BLaER1 (cell line): Measurements from ENCODE around the gene SEMA7A.

Source experiments
- H3K27ac ChIP-seq: shearing (Covaris generic); formaldehyde crosslinking; 2 replicates; pipeline ENCODE4 v1.8.1; 2022
- H3K27me3 ChIP-seq: shearing (Covaris generic); formaldehyde crosslinking; 2 replicates; pipeline ENCODE4 v1.8.1; 2022
- H3K36me3 ChIP-seq: shearing (Covaris generic); formaldehyde crosslinking; 2 replicates; pipeline ENCODE4 v1.8.1; 2022
- H3K4me1 ChIP-seq: shearing (Covaris generic); formaldehyde crosslinking; 2 replicates; pipeline ENCODE4 v1.8.1; 2022
- H3K4me2 ChIP-seq: shearing (Covaris generic); formaldehyde crosslinking; 2 replicates; pipeline ENCODE4 v1.8.1; 2022
- H3K4me3 ChIP-seq: shearing (Covaris generic); formaldehyde crosslinking; 2 replicates; pipeline ENCODE4 v1.8.1; 2022
- H3K9ac ChIP-seq: shearing (Covaris generic); formaldehyde crosslinking; 2 replicates; pipeline ENCODE4 v1.8.1; 2022
- H3K9me3 ChIP-seq: shearing (Covaris generic); formaldehyde crosslinking; 2 replicates; pipeline ENCODE4 v1.8.1; 2022
- H4K20me1 ChIP-seq: shearing (Covaris generic); formaldehyde crosslinking; 2 replicates; pipeline ENCODE4 v1.8.1; 2022
- Cebpa-rat ChIP-seq: shearing (Covaris generic); IDR thresholded peaks from 2 replicates; pipeline ENCODE4 v1.8.1; 2022

The SEMA7A gene

DNA sequence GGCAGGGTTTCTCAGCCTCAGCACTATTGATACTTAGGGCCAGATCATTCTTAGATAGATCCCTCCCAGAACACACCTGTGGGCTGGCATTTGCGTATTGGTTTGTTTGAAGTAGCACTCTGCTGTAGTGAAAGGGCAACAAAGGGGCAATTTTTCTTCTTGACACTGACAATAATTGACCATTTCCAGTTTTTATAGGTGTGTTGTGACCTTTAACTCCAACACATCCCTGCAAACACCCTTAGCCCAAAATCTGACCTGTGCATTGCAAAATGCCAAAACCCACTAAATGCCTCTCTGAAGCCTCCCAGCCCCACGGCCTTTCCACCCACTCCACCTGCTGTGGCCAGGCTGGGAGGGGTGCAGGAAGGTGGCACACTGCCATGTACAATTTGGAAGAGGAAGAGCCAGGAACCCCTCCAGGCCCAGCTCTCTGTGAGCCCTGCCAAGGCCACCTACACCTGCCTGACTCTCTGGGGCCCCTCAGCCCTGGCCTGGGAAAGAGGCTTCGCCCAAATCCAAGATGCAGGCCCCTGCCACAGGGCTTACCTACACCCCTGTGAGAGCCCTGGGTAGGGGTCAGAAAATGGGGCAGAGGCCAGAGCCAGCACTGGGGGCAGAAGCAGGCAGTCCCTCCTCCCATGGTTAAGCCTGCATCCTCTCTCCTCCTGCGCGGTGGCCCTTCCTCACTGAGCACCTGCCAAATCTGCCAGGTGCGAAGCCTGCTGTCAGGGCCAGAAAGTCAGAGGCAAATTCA lies 56.8 kb downstream of the SEMA7A start:
- Histone ChIP-seq H3K36me3 (no peaks in the 10 kb centered on the region), H3K9me3 (no peaks in the 10 kb centered on the region), H4K20me1 (peaks cover 5% of the 10 kb centered on the region; the same call in 1 of the 2 replicates), H3K4me2 (no peak overlapping the region), H3K9ac (no peak overlapping the region), H3K27me3 (no peaks in the 10 kb centered on the region), H3K4me3 (no peak overlapping the region), H3K4me1 (peaks cover 35% of the 10 kb centered on the region), H3K27ac (no peak overlapping the region)
- no peak for TF ChIP-seq Cebpa-rat

DNA sequence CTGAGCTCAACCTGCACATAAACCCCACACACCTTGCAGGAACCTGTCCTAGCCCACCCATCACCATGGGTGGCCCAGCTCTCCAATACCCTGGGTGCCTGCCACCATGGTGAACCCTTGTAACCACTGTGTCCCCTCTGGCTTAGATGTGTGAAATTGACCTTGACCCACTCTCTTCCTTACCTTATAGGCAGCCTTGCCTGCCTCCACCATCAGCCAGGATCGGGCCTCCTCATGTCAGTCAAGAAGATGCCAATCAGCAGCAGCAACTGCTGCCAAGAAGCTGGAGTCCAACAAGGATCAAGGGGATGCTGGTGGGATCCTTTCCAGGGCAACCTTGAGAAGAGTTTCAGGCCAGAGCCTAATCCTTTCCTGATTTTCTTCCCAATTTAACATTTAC lies 57.5 kb downstream of the SEMA7A start:
- H3K4me3 ChIP-seq = no peak overlapping the region
- no peaks in the 10 kb centered on the region for H3K27me3 ChIP-seq
- H4K20me1 ChIP-seq = peaks cover 5% of the 10 kb centered on the region; the same call in 1 of the 2 replicates
- TF ChIP-seq Cebpa-rat = no peak
- H3K36me3 ChIP-seq = no peaks in the 10 kb centered on the region
- no peak overlapping the region for H3K4me2 ChIP-seq
- no peak overlapping the region for H3K9ac ChIP-seq
- no peak overlapping the region for H3K27ac ChIP-seq
- H3K4me1 ChIP-seq = peaks cover 35% of the 10 kb centered on the region
- no peaks in the 10 kb centered on the region for H3K9me3 ChIP-seq

DNA sequence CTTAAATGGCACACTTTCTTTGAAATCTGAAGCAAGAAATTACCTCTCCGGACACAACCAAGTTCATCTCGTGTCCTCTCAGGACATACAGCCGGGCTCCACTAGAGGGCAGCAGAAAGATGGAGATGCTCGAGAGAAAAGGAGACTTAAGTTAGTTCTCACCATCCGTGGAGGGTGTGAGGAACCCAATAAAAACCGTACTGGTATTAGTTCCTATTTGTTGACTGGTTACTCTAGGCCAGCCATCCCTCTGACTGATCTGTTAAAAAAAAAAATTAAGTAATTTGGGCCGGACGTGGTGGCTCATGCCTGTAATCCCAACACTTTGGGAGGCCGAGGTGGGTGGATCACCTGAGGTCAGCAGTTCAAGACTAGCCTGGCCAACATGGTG lies 58.5 kb downstream of the SEMA7A start:
- Histone ChIP-seq H3K4me2 (peak overlapping the region; percentile 98), H3K4me3 (no peak overlapping the region)

DNA sequence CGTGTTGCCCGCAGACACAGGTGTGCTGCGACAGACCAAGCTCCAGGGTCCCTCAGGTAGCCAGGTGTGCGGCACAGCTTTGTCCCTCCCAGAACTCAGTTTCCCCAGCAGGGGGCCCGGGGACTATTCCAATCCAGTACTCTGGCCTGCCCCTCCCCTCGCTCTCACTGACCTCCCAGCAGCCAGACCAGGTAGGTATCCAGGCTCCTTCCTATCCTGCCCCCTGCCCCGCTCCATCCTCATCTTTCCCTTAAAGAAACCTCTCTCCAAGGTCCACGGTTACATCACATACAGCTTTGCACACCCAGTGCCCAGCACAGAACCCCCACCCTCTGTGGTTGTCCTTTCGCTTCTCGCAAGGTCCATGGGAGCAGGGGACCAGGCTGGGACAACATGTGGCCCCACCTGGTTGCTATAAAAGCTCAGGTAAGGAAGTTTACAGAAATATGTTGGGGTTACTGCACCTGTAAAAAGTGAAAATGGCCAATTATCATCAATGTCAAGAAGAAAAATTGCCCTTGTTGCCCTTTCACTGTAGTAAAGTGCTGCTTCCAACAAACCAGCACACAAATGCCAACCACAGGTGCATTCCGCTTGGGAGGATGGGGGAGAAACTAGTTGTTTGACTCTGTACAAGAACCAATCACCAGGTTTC lies 59.0 kb downstream of the SEMA7A start:
- Histone ChIP-seq H3K27ac (no peak overlapping the region), H3K9me3 (no peaks in the 10 kb centered on the region)

More for the DNA sequence above, 58.5 kb downstream of the SEMA7A start:
- H3K4me1 ChIP-seq = peaks cover 35% of the 10 kb centered on the region
- no peaks in the 10 kb centered on the region for H3K36me3 ChIP-seq
- H3K27me3 ChIP-seq = no peaks in the 10 kb centered on the region
- peaks cover 5% of the 10 kb centered on the region; the same call in 1 of the 2 replicates for H4K20me1 ChIP-seq
- H3K9ac ChIP-seq = no peak overlapping the region
- TF ChIP-seq Cebpa-rat = no peak
- no peak overlapping the region for H3K27ac ChIP-seq
- no peaks in the 10 kb centered on the region for H3K9me3 ChIP-seq

DNA sequence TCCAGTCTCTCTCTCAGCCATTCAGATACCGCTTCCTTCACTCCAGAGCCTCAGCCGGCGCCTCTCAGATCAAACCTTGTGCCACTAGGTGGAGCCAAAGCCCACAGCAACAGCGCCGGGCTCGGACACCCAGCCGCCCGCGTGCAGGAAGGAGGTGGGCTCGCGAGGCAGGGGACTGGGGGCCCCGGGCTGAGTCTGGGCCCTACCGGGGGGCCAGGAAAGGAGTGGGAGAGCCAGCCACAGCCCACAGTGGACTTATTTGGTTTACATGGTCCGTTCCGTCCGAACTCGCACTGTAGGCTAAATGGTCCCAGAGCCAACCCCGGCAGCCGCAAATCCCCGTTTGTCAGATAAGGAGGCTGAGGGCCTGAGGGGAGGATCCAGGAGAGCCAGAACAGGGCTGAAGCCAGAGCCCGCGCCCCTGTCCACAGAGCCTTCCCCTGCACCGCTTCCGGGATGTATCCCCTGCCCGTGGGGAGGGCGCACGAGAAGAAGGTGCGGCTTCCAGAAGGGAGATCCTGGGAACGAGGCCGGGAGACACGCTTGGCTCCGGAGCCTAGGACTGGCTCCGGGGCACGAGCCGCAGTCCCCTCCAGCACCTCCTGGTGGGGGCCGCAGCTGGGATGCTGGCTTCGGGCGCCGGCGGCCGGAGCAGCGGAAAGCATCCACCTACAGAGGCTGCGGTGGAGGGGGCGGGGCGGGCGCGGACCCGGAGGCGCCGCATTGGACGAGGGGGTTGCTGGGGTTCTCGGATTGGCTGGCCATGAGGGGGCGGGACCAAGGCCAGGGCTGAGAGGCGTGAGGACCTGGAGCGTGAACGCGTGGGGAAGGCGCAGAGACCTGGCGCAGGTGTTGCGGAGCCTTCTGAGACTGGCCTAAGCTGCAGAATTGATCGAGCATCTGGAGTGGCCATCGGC lies 59.8 kb downstream of the SEMA7A start:
- Histone ChIP-seq H3K27ac (peak overlapping the region; percentile 61; the same call in 1 of the 2 replicates), H3K4me1 (peaks cover 26% of the 10 kb centered on the region), H3K4me2 (peak overlapping the region; percentile 98), H3K36me3 (no peaks in the 10 kb centered on the region), H3K9ac (peak overlapping the region; percentile 67; the same call in 1 of the 2 replicates), H3K9me3 (no peaks in the 10 kb centered on the region), H3K4me3 (peak overlapping the region; percentile 72), H4K20me1 (peaks cover 5% of the 10 kb centered on the region; the same call in 1 of the 2 replicates), H3K27me3 (no peaks in the 10 kb centered on the region)
- TF ChIP-seq Cebpa-rat = no peak

More for the DNA sequence above, 59.0 kb downstream of the SEMA7A start:
- peaks cover 5% of the 10 kb centered on the region; the same call in 1 of the 2 replicates for H4K20me1 ChIP-seq
- peak overlapping the region; percentile 67; the same call in 1 of the 2 replicates for H3K9ac ChIP-seq
- H3K4me1 ChIP-seq = peaks cover 34% of the 10 kb centered on the region
- TF ChIP-seq Cebpa-rat = no peak
- peak overlapping the region; percentile 98 for H3K4me2 ChIP-seq
- no peaks in the 10 kb centered on the region for H3K27me3 ChIP-seq
- no peaks in the 10 kb centered on the region for H3K36me3 ChIP-seq
- peak overlapping the region; percentile 72 for H3K4me3 ChIP-seq

DNA sequence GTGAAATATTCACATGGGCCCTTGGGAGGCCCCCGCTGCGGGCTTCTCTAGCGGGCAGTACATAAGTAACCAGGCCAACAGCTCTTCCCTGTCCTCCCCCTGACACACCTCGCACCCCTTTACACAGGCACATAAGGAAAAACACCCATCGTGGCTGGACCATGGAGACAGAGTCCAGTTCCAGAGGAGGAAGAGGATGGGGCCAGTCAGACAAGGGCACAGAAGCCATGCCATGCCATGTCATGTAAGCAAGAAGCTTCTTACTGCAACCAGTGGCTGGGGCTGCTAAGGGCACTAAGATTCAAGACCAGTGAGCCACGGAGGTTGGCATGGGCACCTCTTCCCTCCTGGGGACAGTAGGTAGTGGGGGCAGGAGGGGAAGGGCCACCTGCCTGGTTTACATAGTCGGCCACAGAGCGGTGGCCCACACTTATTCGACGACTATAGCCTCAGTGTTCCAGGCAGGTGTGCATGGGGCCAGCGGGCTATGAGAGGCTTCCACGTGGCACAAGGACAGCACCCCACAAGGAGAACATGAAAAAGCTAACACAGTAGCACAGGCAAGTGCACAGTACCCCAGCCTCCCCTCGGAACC lies 60.6 kb downstream of the SEMA7A start:
- Histone ChIP-seq H3K9ac (no peak overlapping the region; the same call in 1 of the 2 replicates), H3K4me3 (no peak overlapping the region), H3K4me1 (peaks cover 18% of the 10 kb centered on the region), H3K4me2 (peak overlapping the region; percentile 98), H4K20me1 (peaks cover 5% of the 10 kb centered on the region; the same call in 1 of the 2 replicates), H3K36me3 (no peaks in the 10 kb centered on the region), H3K27me3 (no peaks in the 10 kb centered on the region), H3K9me3 (no peaks in the 10 kb centered on the region), H3K27ac (no peak overlapping the region)
- no peak for TF ChIP-seq Cebpa-rat

DNA sequence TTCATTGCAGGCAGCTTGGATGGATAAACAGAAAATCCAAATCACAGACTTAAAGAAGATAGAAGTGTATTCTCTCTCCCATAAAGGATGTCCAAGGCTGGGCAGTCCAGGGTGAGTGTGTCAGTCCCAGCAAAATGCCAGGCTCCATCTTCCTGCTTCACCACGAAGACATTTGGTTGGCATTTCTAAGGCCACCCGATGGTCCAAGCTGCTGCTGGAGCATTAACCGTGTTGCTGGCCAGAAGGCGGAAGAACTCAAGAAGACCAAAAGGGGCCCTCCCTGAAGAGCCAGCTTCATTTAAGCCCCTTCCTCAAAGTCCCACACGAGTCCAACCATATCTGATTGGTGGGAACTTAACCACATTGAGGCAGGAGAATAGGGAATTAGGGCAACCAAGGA lies 63.3 kb downstream of the SEMA7A start:
- Histone ChIP-seq H3K4me2 (no peak overlapping the region), H3K4me3 (no peak overlapping the region), H4K20me1 (peaks cover 5% of the 10 kb centered on the region; the same call in 1 of the 2 replicates), H3K4me1 (peaks cover 13% of the 10 kb centered on the region), H3K27ac (no peak overlapping the region), H3K9me3 (no peaks in the 10 kb centered on the region), H3K27me3 (no peaks in the 10 kb centered on the region), H3K9ac (no peak overlapping the region), H3K36me3 (no peaks in the 10 kb centered on the region)
- no peak for TF ChIP-seq Cebpa-rat

DNA sequence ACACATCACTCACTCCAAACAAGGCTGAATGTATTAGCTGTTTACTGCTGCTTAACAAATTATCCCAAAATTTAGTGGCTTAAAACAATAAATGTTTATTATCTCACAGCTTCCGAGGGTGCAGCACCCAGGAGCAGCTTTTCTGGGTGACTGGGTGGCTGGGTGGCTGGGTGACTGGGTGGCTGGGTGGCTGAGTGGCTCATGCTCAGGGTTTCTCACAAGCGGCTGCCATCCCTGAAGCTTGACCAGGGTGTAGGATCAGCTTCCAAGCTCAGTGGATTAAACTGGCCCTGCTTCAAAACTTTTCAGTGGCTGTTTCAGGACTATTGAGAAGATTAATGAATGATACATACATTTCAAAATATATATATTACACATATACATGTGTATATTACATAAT lies 64.0 kb downstream of the SEMA7A start:
- no peak overlapping the region for H3K4me2 ChIP-seq
- H3K27ac ChIP-seq = no peak overlapping the region
- peaks cover 9% of the 10 kb centered on the region for H3K4me1 ChIP-seq
- H3K4me3 ChIP-seq = no peak overlapping the region
- H4K20me1 ChIP-seq = peaks cover 3% of the 10 kb centered on the region; the same call in 1 of the 2 replicates
- no peaks in the 10 kb centered on the region for H3K9me3 ChIP-seq
- no peak overlapping the region; the same call in 1 of the 2 replicates for H3K9ac ChIP-seq
- H3K27me3 ChIP-seq = no peaks in the 10 kb centered on the region
- TF ChIP-seq Cebpa-rat = no peak
- no peaks in the 10 kb centered on the region for H3K36me3 ChIP-seq

DNA sequence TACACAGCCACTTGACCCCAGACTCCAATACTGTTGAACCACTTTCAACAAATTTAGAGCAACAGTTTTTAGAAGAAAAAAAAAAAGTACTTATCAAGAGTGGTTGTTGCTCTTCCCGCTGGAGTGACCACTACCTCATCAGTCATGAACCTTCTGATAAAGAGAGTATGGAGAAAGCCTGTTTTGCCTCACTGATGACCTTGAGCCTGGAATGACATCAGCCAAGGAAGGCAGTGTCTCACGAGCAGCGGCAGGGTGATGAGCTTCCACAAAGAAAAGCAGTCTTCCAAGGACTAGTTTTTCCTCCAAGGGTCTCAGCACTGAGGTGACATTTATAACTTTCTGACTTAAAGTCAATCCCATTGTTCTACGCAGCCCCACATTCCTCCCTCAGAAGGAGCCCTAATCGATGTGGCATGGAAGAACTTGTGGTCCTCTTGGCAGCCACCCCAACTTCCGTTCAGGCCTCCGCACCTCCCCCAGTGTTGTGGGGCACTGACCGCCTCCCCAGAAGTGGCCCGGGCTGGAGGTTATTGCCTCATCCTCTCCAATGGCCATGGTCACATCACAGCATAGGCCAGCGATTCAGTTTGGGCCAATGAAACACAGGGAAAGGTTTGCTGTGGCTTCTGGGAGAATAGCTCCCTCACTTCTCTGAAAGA lies 64.5 kb downstream of the SEMA7A start:
- no peak overlapping the region; the same call in 1 of the 2 replicates for H3K9ac ChIP-seq
- H3K27me3 ChIP-seq = no peaks in the 10 kb centered on the region
- no peaks in the 10 kb centered on the region for H4K20me1 ChIP-seq
- no peak overlapping the region for H3K4me2 ChIP-seq
- H3K27ac ChIP-seq = no peak overlapping the region
- H3K9me3 ChIP-seq = no peaks in the 10 kb centered on the region
- H3K4me1 ChIP-seq = peaks cover 5% of the 10 kb centered on the region; the same call in 1 of the 2 replicates
- TF ChIP-seq Cebpa-rat = no peak
- H3K4me3 ChIP-seq = no peak overlapping the region
- no peaks in the 10 kb centered on the region for H3K36me3 ChIP-seq
